Measurements from ENCODE around the gene GALNT10.

The GALNT10 gene

DNA sequence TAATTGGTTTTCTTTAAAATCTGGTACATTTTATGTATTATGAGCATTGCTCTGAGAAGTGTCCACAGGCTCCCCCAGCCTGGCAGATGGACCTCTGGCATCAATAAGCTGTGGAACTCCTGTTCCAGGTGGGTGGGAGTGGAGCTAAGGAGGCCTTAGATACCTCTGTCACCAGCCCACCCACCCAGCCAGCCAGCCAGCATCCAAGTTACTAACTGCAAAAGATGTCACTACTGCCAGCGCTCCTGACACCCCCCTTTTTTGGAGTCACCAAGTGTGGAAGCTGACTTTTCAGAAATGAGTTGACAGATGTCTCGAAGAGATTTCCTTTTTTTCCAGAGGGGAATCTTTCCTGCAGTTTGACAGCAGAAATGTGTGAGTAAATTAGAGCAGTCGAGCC, 111.2 kb downstream of the GALNT10 start:
- H3K4me3 ChIP-seq (ENCODE audit: low read length) = no peak overlapping the region
- no peaks in the 10 kb centered on the region for H3K36me3 ChIP-seq (ENCODE audit: control insufficient read depth, insufficient read depth, low read length)
- peaks cover 2% of the 10 kb centered on the region for H3K4me1 ChIP-seq (ENCODE audit: control insufficient read depth, insufficient read depth, low read length)
- H3K27me3 ChIP-seq (ENCODE audit: control insufficient read depth, insufficient read depth, low read length) = no peaks in the 10 kb centered on the region
- H3K27ac ChIP-seq (ENCODE audit: low read depth, low read length) = no peak overlapping the region
- no peak overlapping the region for H3K9ac ChIP-seq (ENCODE audit: low read length)

DNA sequence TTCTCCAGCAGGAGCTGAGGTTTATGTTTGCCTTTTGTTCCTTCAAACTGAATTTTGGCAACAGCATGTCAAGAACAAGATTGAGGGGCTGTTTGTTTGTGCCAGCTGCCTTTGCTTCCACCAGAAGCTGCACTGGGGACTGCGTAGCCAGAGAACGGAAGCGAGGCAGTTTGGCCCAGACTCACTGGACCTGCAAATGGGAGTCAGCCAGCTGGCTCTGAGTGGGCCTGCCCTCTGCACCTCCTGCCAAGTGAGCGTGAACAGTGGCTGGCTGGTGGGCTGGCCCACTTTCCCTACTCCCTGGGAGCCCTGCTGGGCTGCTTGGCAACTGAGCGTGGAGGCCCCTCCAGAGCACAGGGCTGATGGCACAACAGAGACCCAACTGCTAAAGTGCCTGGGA, 111.6 kb downstream of the GALNT10 start:
- Histone ChIP-seq H3K4me3 (ENCODE audit: low read length) (no peak overlapping the region), H3K27ac (ENCODE audit: low read depth, low read length) (no peak overlapping the region), H3K4me1 (ENCODE audit: control insufficient read depth, insufficient read depth, low read length) (peaks cover 2% of the 10 kb centered on the region), H3K27me3 (ENCODE audit: control insufficient read depth, insufficient read depth, low read length) (no peaks in the 10 kb centered on the region), H3K9ac (ENCODE audit: low read length) (no peak overlapping the region), H3K36me3 (ENCODE audit: control insufficient read depth, insufficient read depth, low read length) (no peaks in the 10 kb centered on the region)

DNA sequence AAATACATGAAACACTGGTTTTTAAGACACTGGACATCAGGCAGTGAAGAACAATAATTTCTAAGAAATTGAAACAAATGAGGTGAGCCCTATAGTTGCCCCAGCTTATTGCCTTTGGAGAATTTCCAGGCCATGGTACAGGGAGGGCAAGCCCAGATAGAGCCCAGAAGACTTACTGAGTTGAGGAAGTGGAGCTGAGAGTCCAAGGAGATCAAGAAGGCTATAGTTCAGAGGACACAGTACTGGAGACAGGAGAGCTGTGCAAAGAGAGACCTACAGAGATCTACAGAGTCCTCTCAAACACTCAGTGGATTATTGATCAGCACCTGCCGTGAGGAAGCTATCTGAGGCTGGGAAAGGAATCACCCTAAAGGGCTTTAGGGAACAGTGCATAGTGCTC, 112.6 kb downstream of the GALNT10 start:
- H3K27me3 ChIP-seq (ENCODE audit: control insufficient read depth, insufficient read depth, low read length) = no peaks in the 10 kb centered on the region
- no peaks in the 10 kb centered on the region for H3K36me3 ChIP-seq (ENCODE audit: control insufficient read depth, insufficient read depth, low read length)
- H3K27ac ChIP-seq (ENCODE audit: low read depth, low read length) = no peak overlapping the region
- no peak overlapping the region for H3K9ac ChIP-seq (ENCODE audit: low read length)
- H3K4me3 ChIP-seq (ENCODE audit: low read length) = no peak overlapping the region
- H3K4me1 ChIP-seq (ENCODE audit: control insufficient read depth, insufficient read depth, low read length) = peaks cover 2% of the 10 kb centered on the region

DNA sequence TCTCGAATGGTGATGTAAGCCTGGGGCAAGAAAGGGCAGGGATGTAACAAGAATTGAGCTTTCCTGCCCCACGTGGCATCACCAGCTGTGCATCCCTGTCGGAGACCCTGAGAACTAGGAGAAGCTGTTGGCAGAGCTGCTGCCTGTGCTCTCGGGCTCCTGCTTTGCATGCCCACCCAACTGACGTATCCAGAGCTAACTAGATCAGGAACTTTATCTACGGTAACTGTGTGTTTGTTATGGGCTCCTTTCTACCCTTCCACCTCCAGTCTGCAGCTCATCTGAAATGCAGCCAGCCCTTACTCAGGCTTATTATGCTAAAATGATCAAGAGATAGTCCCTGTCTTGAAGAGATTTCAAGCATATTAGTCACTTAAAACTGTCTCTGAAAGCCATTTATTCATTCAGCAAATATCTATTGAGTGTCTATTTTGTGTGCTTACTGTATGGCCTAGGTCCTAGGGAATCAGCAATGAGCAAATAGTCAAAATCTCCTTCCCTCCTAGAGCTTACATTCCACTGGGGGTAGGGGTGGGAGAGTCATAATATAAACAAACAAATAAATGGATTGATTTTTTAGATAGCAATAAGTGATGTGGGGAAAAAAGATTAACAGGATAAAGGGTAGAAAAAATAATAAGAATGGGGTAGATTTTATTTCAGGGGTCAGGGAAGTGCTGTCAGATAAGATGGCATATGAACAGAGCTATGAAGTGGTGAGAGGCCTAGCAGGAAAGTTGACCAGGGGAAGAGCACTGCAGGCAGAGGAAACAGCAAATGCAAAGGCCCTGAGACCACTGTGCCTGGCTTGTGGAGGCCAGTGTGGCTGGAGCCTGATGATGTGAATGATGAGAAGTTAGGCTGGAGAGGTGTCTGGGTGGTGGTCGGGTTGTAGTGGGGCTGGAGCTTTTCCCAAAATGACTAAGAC, 118.2 kb downstream of the GALNT10 start:
- H3K4me3 ChIP-seq (ENCODE audit: low read length) = no peak overlapping the region
- no peak overlapping the region for H3K9ac ChIP-seq (ENCODE audit: low read length)
- H3K27ac ChIP-seq (ENCODE audit: low read depth, low read length) = no peak overlapping the region
- no peaks in the 10 kb centered on the region for H3K4me1 ChIP-seq (ENCODE audit: control insufficient read depth, insufficient read depth, low read length)
- no peaks in the 10 kb centered on the region for H3K36me3 ChIP-seq (ENCODE audit: control insufficient read depth, insufficient read depth, low read length)
- H3K27me3 ChIP-seq (ENCODE audit: control insufficient read depth, insufficient read depth, low read length) = no peaks in the 10 kb centered on the region

DNA sequence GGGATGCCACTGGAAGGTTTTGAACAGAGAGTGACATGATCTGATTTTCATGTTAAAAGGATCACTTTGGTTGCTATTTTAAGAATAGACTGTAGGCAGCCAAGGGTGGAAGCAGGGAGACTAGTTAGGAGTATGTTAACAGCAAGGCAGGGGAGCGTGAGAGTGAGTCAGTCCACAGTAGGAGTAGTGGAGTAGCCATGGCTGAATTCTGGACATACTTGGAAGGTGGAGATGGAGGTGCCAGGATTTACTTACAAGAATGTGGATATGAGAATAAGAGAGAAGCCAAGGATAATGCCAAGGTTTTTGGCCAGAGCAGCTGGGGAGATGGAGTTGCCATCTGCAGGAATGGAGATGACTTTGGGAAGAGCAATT, 118.8 kb downstream of the GALNT10 start:
- Histone ChIP-seq H3K36me3 (ENCODE audit: control insufficient read depth, insufficient read depth, low read length) (no peaks in the 10 kb centered on the region), H3K27ac (ENCODE audit: low read depth, low read length) (no peak overlapping the region), H3K4me1 (ENCODE audit: control insufficient read depth, insufficient read depth, low read length) (no peaks in the 10 kb centered on the region), H3K27me3 (ENCODE audit: control insufficient read depth, insufficient read depth, low read length) (no peaks in the 10 kb centered on the region), H3K4me3 (ENCODE audit: low read length) (no peak overlapping the region), H3K9ac (ENCODE audit: low read length) (no peak overlapping the region)

DNA sequence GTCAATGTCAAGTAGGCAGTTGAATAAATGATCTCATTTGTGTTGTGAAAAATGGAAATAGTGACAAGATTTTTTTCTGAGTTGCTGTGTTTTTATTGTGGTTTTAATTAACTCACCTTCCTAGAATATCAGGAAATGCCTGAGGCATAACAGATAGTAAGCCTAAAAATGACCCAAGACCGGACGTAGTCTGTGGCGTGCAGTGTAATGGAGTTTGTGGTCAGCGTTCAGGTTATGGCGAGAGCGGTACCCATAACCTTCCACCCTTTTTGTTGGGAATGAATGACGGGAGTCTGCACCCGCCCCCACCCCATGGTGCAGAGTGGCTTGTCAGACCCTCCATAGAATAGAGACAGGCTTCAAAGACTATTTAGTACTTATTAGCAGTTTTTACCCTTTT, 119.3 kb downstream of the GALNT10 start:
- no peaks in the 10 kb centered on the region for H3K36me3 ChIP-seq (ENCODE audit: control insufficient read depth, insufficient read depth, low read length)
- no peak overlapping the region for H3K27ac ChIP-seq (ENCODE audit: low read depth, low read length)
- no peak overlapping the region for H3K9ac ChIP-seq (ENCODE audit: low read length)
- no peak overlapping the region for H3K4me3 ChIP-seq (ENCODE audit: low read length)
- no peaks in the 10 kb centered on the region for H3K4me1 ChIP-seq (ENCODE audit: control insufficient read depth, insufficient read depth, low read length)
- no peaks in the 10 kb centered on the region for H3K27me3 ChIP-seq (ENCODE audit: control insufficient read depth, insufficient read depth, low read length)

DNA sequence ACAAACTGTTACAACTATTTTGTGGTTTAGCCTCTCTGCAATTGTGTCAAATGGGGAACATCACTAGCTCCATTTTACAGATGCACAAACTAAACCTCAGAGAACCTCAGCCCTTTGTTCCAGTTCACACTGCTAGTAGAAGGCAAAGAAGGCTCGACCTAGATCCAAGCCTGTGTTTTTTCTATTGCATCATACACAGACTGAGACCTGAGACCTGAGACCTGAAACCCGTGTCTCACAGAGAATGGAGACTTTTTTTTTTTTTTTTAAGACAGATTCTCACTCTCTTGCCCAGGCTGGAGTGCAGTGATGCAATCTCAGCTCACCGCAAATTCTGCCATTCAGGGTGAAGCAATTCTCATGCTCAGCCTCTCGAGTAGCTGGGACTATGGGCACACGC, 120.8 kb downstream of the GALNT10 start:
- H3K27me3 ChIP-seq (ENCODE audit: control insufficient read depth, insufficient read depth, low read length) = no peaks in the 10 kb centered on the region
- no peak overlapping the region for H3K9ac ChIP-seq (ENCODE audit: low read length)
- no peak overlapping the region for H3K27ac ChIP-seq (ENCODE audit: low read depth, low read length)
- no peaks in the 10 kb centered on the region for H3K4me1 ChIP-seq (ENCODE audit: control insufficient read depth, insufficient read depth, low read length)
- no peaks in the 10 kb centered on the region for H3K36me3 ChIP-seq (ENCODE audit: control insufficient read depth, insufficient read depth, low read length)
- H3K4me3 ChIP-seq (ENCODE audit: low read length) = no peak overlapping the region

DNA sequence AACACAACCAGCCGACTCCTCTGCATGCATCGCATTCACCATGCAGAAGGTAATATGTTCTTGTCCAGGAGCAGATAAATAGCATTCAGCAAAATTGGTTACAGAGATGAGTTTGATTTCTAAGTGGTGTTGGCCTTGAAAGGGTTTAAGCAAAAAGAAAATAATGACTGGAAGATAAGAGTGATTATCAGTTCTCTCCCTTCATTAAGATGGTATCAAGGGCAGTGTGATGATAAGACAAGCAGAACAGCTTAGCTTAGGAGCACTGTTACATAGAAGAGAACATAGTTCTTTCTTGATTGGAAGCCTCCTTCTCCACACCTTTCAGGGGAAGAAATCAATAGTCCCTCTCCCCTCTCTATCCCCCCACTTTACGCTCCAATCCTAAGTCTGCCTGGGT, 121.5 kb downstream of the GALNT10 start:
- Histone ChIP-seq H3K27me3 (ENCODE audit: control insufficient read depth, insufficient read depth, low read length) (no peaks in the 10 kb centered on the region), H3K4me3 (ENCODE audit: low read length) (no peak overlapping the region), H3K4me1 (ENCODE audit: control insufficient read depth, insufficient read depth, low read length) (no peaks in the 10 kb centered on the region), H3K9ac (ENCODE audit: low read length) (no peak overlapping the region), H3K27ac (ENCODE audit: low read depth, low read length) (no peak overlapping the region), H3K36me3 (ENCODE audit: control insufficient read depth, insufficient read depth, low read length) (no peaks in the 10 kb centered on the region)

DNA sequence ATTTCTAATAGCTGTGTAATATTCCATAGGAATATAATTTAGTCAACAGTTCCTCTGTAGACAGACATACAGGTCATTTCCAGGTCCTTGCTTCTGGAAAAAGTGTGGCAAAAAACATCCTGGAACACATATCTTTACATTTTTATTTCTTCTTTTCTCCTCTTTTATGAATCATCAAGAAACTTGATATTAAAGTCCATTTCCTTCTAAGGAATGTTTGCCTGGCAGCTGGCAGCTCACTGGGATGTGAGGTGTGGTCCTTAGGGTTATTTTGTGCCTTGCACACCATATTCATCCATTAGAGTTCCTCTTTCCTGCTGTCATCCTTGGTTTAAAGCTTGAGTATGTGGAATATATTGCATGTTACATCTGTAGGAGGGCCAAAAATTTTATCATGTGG, 122.0 kb downstream of the GALNT10 start:
- no peaks in the 10 kb centered on the region for H3K36me3 ChIP-seq (ENCODE audit: control insufficient read depth, insufficient read depth, low read length)
- no peak overlapping the region for H3K9ac ChIP-seq (ENCODE audit: low read length)

DNA sequence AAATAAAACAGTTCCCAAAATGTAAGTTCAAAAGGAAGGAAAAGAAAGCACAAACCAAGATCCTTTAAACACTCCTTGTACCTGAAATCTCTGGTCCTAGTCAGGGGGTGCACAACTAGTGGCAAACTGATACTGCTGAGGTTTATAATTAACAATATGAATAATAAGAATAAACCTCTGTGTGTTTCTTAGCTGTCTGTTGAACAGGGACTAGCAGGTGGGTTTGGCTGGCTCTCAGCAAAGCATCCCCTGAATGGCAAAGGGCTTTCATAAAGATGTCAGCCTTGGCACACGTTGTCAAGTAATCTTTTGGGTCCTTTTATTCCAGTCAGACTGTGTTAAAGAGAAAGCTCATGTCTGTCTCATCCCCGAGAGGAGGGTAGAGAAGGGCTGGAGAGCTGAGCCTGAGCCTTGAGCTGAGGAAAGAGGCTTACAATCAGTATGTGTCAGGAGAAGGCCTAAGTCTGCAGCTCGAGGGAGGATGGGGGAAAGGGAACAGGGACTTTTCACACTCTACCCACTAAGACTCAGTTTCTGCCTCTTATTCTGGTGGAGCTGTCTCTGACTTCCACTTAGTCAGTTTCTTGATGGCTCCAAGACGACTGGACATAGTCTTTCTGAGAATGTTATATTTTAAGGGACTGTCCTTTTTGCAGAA, 123.0 kb downstream of the GALNT10 start:
- Histone ChIP-seq H3K4me3 (ENCODE audit: low read length) (no peak overlapping the region), H3K27me3 (ENCODE audit: control insufficient read depth, insufficient read depth, low read length) (no peaks in the 10 kb centered on the region), H3K36me3 (ENCODE audit: control insufficient read depth, insufficient read depth, low read length) (no peaks in the 10 kb centered on the region), H3K27ac (ENCODE audit: low read depth, low read length) (no peak overlapping the region), H3K4me1 (ENCODE audit: control insufficient read depth, insufficient read depth, low read length) (no peaks in the 10 kb centered on the region), H3K9ac (ENCODE audit: low read length) (no peak overlapping the region)

More for the DNA sequence above, 122.0 kb downstream of the GALNT10 start:
- no peaks in the 10 kb centered on the region for H3K4me1 ChIP-seq (ENCODE audit: control insufficient read depth, insufficient read depth, low read length)
- H3K4me3 ChIP-seq (ENCODE audit: low read length) = no peak overlapping the region
- H3K27ac ChIP-seq (ENCODE audit: low read depth, low read length) = no peak overlapping the region
- H3K27me3 ChIP-seq (ENCODE audit: control insufficient read depth, insufficient read depth, low read length) = no peaks in the 10 kb centered on the region

DNA sequence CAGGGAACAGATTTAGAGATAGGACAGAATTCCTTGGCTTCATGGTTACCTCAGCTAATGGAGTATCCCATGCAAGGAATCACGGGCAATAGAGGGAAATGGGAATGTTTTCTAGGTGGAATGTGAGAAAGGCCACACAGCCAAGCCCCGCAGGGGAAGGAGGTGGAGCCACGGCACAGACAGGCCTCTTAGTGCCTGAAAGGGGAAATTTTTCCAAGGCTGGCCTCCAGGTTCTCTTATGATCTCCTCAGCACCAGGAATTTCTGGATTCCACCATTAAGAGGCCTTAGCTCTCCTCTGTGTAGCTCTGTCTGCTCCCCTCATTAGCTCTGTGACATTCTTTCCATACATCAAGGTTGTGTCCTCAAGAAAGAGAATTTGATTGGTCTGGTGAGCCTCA, 124.7 kb downstream of the GALNT10 start:
- Histone ChIP-seq H3K36me3 (ENCODE audit: control insufficient read depth, insufficient read depth, low read length) (no peaks in the 10 kb centered on the region), H3K27ac (ENCODE audit: low read depth, low read length) (no peak overlapping the region), H3K4me1 (ENCODE audit: control insufficient read depth, insufficient read depth, low read length) (no peaks in the 10 kb centered on the region), H3K4me3 (ENCODE audit: low read length) (no peak overlapping the region), H3K27me3 (ENCODE audit: control insufficient read depth, insufficient read depth, low read length) (no peaks in the 10 kb centered on the region), H3K9ac (ENCODE audit: low read length) (no peak overlapping the region)

DNA sequence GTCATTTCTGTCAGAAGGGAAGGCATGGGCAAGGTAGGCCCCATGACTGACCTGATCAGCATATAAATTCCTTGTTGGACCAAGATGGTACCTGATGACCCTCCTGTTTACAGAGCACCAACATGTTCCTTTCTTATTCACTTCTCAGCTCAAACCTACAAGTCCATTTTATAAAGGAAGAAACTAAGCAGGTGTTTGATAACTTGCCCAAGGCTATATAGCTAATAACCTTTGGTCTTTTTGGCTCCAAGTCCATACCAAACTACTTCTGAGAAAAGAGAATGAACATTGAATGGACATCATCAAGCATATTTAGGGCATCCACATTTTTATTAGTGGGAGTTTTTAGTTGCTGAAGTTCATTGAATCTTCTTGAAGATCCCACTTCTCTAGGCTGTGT, 125.2 kb downstream of the GALNT10 start:
- Histone ChIP-seq H3K27me3 (ENCODE audit: control insufficient read depth, insufficient read depth, low read length) (no peaks in the 10 kb centered on the region), H3K9ac (ENCODE audit: low read length) (no peak overlapping the region), H3K4me3 (ENCODE audit: low read length) (no peak overlapping the region), H3K4me1 (ENCODE audit: control insufficient read depth, insufficient read depth, low read length) (no peaks in the 10 kb centered on the region), H3K27ac (ENCODE audit: low read depth, low read length) (no peak overlapping the region), H3K36me3 (ENCODE audit: control insufficient read depth, insufficient read depth, low read length) (no peaks in the 10 kb centered on the region)
